Islet precursor cell (in vitro differentiated cells): ENCODE data around the gene FCSK.
"Not testable (repeated sequence)": the region's sequence is repeated elsewhere in the genome, so short reads cannot be mapped to it uniquely, and the experiment has no call there.

Experiments used
- DNase-seq: peaks from one replicate; pipeline ENCODE4 v3.0.0-alpha.2; 2018

FCSK gene

GRCh38 chr16:70454222-70455034, at the start of gene FCSK:
Gene FCSK, plus strand, starts transcription at chr16:70454595. Its CDS starts 8,596 bp downstream, at chr16:70463191.
- DNase-seq = peak; percentile 92

DNA sequence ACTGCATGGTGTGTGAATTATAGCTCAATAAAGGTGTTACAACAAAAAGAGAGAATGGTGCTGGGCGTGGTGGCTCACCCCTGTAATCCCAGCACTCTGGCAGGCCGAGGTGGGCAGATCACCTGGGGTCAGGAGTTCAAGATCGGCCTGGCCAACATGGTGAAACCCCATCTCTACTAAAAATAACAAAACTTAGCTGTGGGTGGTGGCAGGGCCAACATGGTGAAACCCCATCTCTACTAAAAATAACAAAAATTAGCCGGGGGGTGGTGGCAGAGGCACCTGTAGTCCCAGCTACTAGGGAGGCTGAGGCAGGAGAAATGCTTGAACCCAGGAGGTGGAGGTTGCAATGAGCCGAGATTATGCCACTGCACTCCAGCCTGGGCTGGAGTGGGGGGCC, 48.3 kb upstream of the FCSK start:
- not testable (repeated sequence) for DNase-seq

DNA sequence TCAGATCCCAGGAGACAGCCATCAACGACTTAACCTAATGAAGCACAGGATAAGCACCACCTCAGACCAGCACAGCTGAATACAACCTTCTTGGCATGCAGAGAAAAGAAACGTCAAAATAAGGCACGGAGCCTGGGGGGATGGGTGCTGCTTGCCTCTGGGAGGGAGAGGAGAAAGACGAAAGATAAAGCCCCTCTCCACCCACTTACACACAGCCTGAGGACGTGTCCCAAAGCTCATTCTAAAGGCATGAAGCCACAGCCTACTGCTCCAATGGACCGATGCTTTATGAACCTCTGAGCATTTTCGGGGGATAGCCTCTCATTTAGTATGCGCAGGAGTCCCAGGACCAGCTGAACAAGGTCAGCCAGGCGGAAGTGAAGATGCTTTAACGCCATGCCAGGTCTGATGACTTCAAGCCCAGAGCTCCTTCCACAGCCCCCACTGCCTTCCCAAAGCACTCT, 46.6 kb upstream of the FCSK start:
- no peak for DNase-seq

GRCh38 chr16:70410734-70411133, 43.7 kb upstream of the FCSK start:
- DNase-seq = no peak

DNA sequence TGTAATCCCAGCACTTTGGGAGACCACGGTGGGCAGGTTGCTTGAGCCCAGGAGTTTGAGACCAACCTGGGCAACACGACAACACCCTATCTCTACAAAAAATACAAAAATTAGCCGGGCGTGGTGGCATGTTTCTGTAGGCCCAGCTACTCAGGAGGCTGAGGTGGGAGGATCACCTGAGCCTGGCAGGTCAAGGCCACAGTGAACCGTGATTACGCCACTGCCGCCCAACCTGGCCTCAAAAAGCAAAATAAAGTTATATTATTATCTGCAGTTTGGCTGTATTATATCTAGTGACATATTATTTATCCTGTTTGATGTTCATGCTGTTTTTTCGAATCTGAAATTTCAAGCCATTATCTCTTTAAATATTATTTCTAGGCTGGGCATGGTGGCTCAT, 42.0 kb upstream of the FCSK start:
- no peak for DNase-seq

GRCh38 chr16:70413572-70413971, 40.8 kb upstream of the FCSK start:
- DNase-seq = not testable (repeated sequence)

GRCh38 chr16:70416748-70417616, 37.4 kb upstream of the FCSK start:
- no peak for DNase-seq

DNA sequence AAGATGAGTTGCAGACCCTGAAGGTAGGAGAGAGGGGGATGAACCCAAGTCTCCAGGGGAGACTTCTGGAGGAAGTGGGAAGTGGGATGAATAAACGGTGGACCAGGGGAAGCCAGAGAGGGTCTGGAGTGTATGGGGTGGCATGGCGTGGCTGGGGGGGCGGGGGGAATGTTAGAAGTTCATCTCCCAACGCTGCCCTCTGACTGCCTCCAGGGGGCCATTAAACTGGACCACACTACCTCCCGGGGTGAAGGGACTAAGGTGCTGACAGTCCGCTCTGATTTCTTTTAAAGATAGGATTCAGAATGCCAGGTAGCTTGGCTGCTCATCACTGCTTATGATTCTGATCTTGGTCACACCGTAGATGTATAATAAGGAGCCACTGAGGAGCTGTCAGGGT, 36.7 kb upstream of the FCSK start:
- DNase-seq = no peak

DNA sequence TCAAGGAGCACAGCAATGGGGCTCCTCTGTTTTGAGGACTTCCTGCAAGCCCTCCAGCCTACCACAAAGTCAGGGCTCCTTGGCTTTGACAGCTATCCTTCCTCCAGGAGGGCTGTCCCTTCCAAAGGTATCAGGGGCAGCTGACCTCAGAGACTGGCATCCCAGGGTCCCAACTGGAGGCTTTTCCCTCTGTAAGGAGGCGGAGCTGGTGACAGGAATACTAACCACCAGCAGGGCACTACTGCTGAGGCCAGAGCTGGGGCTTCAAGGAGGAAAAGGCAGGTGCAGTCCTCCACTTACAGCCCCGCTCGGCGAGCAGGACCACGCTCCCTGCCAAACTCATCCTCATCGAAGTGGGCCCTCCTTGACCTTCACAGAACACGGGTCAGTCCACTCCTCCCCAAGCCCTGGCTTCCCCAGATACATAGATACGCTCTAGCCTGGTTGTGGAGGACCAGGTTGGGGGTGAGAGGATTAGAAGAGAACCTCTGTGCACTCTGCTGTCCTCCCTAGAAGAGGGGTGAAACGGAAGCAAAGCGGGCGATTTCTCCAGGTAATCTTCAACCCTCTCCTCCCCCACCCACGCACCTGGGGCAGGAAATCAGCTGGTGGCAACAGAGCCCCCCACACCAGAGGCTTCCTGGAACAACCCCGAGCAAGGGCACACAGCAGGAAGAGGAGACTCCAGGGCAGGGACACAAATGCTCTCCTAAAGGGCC, 36.0 kb upstream of the FCSK start:
- no peak for DNase-seq

DNA sequence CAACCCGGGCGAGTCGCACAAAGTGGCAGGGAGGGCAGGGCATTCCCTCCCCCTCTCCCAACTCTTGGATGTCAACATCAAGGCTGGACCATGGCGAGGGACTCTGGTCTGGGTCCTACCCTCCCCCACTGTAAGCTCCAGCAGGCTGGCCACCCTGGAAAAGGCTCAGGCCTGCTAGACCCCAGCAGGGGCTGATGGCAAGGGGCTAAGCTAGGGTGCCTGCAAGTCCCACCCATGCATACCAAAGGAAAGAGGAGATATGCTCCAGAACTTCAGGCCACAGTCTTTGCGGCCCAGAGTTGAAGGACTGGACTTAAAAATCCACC, 35.4 kb upstream of the FCSK start:
- no peak for DNase-seq

DNA sequence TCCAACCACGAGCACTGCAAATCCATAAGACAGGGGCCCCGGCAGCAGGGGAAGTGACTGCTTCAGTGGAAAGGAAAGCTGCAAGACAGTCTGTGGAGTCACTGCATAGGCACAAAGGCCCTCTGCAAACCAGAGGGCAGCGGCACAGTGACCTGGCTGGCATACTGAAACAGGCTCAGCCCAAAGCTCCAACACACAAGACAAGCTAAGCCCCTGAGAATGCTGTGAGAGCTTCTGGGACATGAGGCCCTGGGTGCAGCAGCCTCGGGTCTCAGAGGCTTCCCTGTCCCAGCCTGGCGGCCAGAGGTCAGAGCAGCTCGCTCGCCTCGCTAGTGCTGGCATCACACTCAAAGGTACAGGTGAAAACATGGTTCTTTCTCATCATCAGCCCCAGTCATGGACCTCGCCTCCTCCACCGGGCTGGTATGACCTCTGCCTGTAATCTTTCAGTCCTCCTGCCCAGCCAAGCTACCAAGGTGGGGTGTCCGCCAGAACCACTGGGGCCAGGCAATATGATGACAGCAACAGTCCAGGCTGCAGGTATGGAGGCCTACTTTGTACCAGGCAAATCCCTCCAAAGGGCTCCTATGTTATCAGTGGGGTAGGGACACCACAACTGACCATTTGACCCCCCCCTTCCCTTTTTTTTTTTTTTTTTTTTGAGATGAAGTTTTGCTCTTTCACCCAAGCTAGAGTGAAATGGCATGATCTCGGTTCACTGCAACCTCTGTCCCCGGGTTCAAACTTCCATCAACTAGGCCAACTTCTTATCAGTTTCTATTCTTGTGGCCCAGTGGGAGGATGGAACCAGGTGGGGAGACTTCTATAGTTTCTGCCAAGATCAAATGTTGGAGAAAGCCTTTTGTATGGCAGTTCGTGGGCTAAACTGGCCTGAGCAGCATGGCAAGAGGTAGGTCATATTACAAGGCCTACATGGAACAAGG, 34.7 kb upstream of the FCSK start:
- DNase-seq = no peak

DNA sequence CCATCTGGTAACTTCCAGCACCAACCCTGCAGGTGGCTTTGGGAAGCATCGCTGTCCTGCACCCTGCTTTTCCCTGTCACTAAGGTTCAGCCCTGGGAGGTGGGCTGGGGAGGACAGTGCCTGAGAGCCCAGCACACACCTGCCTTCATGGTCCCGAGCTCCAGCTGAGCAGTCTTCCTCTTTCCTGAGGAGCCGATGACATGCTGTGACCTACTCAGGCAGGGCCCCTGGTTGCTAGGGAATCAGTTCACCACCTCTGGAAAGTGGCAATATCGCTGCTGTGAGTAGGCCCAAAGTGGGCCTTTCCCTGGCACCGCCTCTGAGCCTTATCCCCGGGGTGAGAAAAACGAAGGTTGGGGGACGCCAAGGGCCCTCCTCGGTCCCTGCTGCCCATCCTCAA, 33.4 kb upstream of the FCSK start:
- no peak for DNase-seq

- DNase-seq = no peak
Measured at GRCh38 chr16:70421473-70422311, 32.7 kb upstream of the FCSK start.

DNA sequence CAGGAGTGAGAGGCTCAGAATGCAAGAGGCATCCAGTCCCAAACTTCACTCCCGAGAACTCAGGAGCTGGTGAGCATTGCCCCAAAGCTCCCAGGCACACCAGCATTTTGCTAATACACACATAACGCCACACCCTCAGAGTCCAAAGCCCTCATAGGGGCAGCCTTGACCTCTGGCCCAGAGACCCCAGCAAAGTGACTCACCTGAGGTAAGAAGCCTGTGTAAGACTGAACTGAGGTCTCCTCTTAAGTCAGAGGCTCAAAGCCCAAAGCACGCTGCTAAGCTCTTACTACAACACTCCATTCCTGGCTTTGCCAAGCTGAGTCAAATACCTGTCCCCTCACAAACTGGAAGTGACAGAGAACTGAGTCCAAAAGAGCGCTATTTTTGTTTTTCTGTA, 31.9 kb upstream of the FCSK start:
- no peak for DNase-seq

- no peak for DNase-seq
Measured at GRCh38 chr16:70427786-70428177, 26.6 kb upstream of the FCSK start.

DNA sequence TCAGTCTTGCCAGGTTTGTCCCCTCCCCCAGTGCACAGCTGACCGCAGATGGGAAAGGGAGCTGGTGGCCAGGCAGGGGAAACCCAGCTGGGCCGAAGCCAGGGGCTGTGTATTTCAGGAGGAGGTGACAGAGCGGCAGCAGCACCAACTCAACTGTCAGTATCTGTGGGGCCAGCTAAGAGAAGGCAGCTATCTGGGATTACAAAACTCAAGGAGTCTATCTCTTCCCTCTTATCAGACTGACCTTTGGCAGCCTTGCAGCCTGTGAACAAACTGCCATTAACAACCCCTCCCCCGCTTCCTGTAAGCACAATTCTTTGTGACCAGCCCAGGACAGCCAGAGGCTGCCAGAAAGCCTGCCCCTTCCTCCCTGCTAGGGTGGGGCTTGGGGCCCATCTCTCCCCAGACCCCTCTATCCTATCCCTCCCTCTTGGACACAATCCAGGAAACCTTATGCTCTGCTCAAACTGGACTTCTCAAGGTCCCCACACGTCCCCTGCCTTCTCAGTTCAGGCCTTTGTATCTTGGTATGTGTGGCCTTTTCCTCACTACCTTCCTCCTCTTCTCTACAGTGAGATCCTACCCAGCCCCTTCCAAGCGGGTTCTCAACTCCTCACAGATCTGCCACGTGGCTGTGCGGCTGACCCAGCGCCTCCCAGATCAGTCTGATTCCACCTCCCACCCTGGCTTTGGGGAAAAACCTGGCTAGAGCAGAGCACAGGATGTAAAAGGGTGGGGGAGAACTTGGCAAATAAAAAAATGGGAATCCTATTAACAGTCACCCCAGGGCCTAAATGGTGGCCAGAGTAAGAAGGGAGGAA, 26.0 kb upstream of the FCSK start:
- peak; percentile 96 for DNase-seq

GRCh38 chr16:70429888-70430666, 24.3 kb upstream of the FCSK start:
- DNase-seq = no peak

GRCh38 chr16:70430667-70431536, 23.5 kb upstream of the FCSK start:
- DNase-seq = peak; percentile 70

DNA sequence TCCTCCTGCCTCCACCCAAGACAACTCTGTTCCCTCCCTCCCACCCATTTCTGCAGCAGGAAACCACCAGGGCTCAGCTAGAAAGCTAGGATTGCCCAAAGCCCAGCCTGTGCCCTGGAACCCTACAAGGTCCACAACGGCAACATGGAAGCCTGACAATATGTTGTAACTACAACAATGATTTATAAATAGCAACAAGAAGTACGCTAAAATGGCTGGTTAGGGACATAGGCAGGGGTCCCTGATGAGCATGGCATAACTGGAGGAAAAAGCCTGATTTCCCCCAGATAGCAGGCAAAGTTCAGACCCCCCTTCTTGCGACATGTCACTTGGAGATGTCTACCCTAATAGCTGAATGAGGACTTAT, 22.1 kb upstream of the FCSK start:
- no peak for DNase-seq
